ENCODE measurements around the gene YARS1. TPM values are rescaled to one million over a fixed set of nuclear protein-coding genes. Genes with fewer than 3 reads are reported as not detected.

The YARS1 gene
- total RNA-seq, 1 experiment from 2014 or later, result 194 TPM

DNA sequence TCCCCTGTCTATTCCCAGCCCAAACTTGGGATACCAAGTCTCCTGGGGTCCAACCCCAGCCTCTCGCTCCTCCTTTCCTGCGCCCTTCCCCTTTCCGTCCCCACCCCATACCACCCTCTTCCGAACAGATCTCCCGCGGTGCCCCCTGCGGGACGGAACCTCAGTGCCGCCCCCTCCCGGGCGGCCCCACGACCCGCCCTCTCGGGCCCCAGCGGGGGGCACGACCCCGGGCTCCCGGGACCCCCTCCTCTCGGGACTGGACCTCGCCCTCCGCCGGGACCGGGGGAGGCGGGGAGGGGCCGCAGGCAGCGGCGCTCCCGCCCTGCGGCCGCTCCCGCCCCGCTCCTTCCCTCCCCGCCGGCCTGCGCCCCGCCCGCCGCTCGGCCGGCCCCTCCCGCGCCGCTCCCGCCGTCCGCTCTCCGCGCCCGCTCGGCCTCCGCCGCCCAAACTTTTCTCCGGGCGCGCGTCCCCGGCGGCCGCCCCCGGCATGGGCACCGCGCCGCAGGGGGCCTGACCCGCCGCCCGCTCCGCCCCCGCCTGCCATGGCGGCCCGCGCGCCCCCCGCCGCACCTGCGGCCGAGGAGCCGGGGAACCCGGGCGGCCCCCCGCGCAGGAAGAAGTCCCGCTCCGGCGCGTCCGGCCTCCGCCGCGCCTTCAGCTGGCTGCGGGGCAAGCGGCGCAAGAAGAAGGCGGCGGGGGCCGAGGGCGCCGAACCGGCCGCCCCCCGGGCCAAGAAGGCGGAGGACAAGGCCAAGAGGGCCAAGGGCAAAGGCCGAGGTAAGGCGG is 75.6 kb downstream of the YARS1 start:
- peak; percentile 56 for TF ChIP-seq CTCF (conservative IDR thresholded peaks at IDR 0.05)
- Mint-ChIP-seq H3K27ac (0 out of 7 replicates have a peak overlapping the region, but pooled peaks of 1 of the 3 experiments have one; percentile 74), H3K27me3 (ENCODE audit: low read depth) (peaks cover 24% of the 10 kb centered on the region)

More for the DNA sequence above, 75.6 kb downstream of the YARS1 start:
- H3K23ac ChIP-seq (ENCODE audit: insufficient read length, low read depth, low read length), result no peak overlapping the region
- no peaks in the 10 kb centered on the region for H3K79me1 ChIP-seq (ENCODE audit: insufficient read depth, low read depth, low read length, poor library complexity, severe bottlenecking)
- H3K9ac ChIP-seq (ENCODE audit: extremely low read depth, insufficient read length, low read length), result no peak overlapping the region
- no peak overlapping the region for H2AFZ ChIP-seq (ENCODE audit: low read length)
- H2BK15ac ChIP-seq (ENCODE audit: low read depth, low read length), result no peak overlapping the region
- no CpG with 5 or more reads among the region's 103 CpGs for WGBS (ENCODE audit: extremely low coverage, insufficient read length, low lambda C conversion rate)
- no peak overlapping the region for H3K56ac ChIP-seq (ENCODE audit: insufficient read length, low read depth, low read length)
- H3K4me2 ChIP-seq (ENCODE audit: insufficient read depth, insufficient read length, low read length), result peak overlapping the region; percentile 74
- H3K4me1 ChIP-seq (ENCODE audit: insufficient read depth, low read length), result peaks cover 3% of the 10 kb centered on the region; the same call in 1 of the 2 replicates
- peaks cover 3% of the 10 kb centered on the region for H3K23me2 ChIP-seq (ENCODE audit: insufficient read length, low read depth, low read length, poor library complexity, severe bottlenecking)
- peak overlapping the region; percentile 36 for H3K18ac ChIP-seq (ENCODE audit: insufficient read length, low read depth, low read length)
- H2BK120ac ChIP-seq (ENCODE audit: low read depth, low read length, poor library complexity, severe bottlenecking), result no peak overlapping the region
- no peak overlapping the region for H2BK5ac ChIP-seq (ENCODE audit: insufficient read length, low read length)
- no peak overlapping the region for H4K8ac ChIP-seq (replicated peaks; ENCODE audit: insufficient read length, low read depth, low read length)
- H4K20me1 ChIP-seq (ENCODE audit: control insufficient read depth, insufficient read depth, insufficient read length), result no peaks in the 10 kb centered on the region
- H3K14ac ChIP-seq (ENCODE audit: insufficient read depth, low read length), result peak overlapping the region; percentile 60
- no peaks in the 10 kb centered on the region for H3K9me3 Mint-ChIP-seq
- H3K27me3 ChIP-seq (ENCODE audit: insufficient read depth, low read length), result no peaks in the 10 kb centered on the region; the same call in 1 of the 2 replicates
- H4K5ac ChIP-seq (ENCODE audit: insufficient read length, low read depth, low read length), result no peak overlapping the region
- no peak overlapping the region for H2BK20ac ChIP-seq (ENCODE audit: low read depth, low read length, poor library complexity, severe bottlenecking)
- no peak overlapping the region for H3K27ac ChIP-seq (ENCODE audit: insufficient read length, low read depth, low read length)
- no peaks in the 10 kb centered on the region for H3K79me2 ChIP-seq (ENCODE audit: insufficient read depth, low read length)
- H3T11ph ChIP-seq (ENCODE audit: low read length), result no peak overlapping the region
- H3K9me3 ChIP-seq (ENCODE audit: control insufficient read depth, low read depth, low read length), result no peaks in the 10 kb centered on the region
- no peak overlapping the region for H2BK12ac ChIP-seq (ENCODE audit: insufficient read length, low read depth, low read length)
- H3K4ac ChIP-seq (ENCODE audit: low read depth, low read length), result no peak overlapping the region
- DNase-seq, result no peak
- H3K4me1 Mint-ChIP-seq, result peaks cover 42 to 45% of the 10 kb centered on the region in 2 experiments
- peak overlapping the region; percentile 75 to 92 for H3K4me3 Mint-ChIP-seq
- no peak overlapping the region for H2AK5ac ChIP-seq (ENCODE audit: insufficient read length, low read length)
- no peak overlapping the region for H4K91ac ChIP-seq (ENCODE audit: insufficient read length, low read depth, low read length)
- H3K36me3 Mint-ChIP-seq (ENCODE audit: insufficient read depth in 1 of 3, low read depth in 3 of 3), result peaks cover 0 to 10% (median 3%) of the 10 kb centered on the region in 3 experiments; a peak in 4 of 7 replicates
